Tibial nerve (tissue), 4 donors: Measurements from ENCODE around the gene TMIGD2. TPM values are rescaled to one million over a fixed set of nuclear protein-coding genes. Genes with fewer than 3 reads are reported as not detected.

Source experiments
- DNase-seq, 2 donors: peaks; one replicate each; pipeline ENCODE4 v3.0.0-alpha.2; 2019; ENCODE audit warnings: low spot score in 2 of 2
- H3K27ac ChIP-seq, 4 donors: fragments of 200-600 bp; sonication (generic) in 3 of 4; one replicate each; pipeline ENCODE4 v1.5.1; 2017 to 2019; ENCODE audit warnings: mild to moderate bottlenecking in 1 of 4
- H3K27me3 ChIP-seq, 2 donors: fragments of 200-600 bp; sonication (generic) in 1 of 2; one replicate each; pipeline versions ENCODE4 v1.5.1 to v1.6.0; 2017 to 2019
- H3K36me3 ChIP-seq, 3 donors: fragments of 200-600 bp; sonication (generic); one replicate each; pipeline ENCODE4 v1.5.1; 2018 to 2019
- H3K4me1 ChIP-seq, 4 donors: fragments of 200-600 bp; sonication (generic) in 3 of 4; one replicate each; pipeline ENCODE4 v1.5.1; 2017 to 2019
- H3K4me3 ChIP-seq, 4 donors: fragments of 200-600 bp; sonication (generic) in 3 of 4; one replicate each; pipeline ENCODE4 v1.5.1; 2017 to 2019; ENCODE audit warnings: mild to moderate bottlenecking in 1 of 4, moderate library complexity in 1 of 4
- H3K9me3 ChIP-seq, 4 donors: fragments of 200-600 bp; sonication (generic) in 3 of 4; one replicate each; pipeline ENCODE4 v1.5.1; 2017 to 2019
- EP300 ChIP-seq, 2 donors: sonication (generic); formaldehyde crosslinking; IDR thresholded peaks; one replicate each; pipeline ENCODE4 v1.6.1; 2017; ENCODE audit warnings: antibody characterized with exemption in 2 of 2, mild to moderate bottlenecking in 1 of 2
- POLR2A ChIP-seq, 2 donors: fragments of 450-650 bp; IDR thresholded peaks; one replicate each; pipeline ENCODE4 v1.6.1; 2017; ENCODE audit warnings: antibody characterized with exemption in 2 of 2, mild to moderate bottlenecking in 2 of 2, moderate library complexity in 2 of 2
- WGBS, 2 donors: methylation state at CpG; one replicate each; pipeline ENCODE4 v1.1.5; 2018; 5-methylcytosine and 5-hydroxymethylcytosine counted together
- total RNA-seq, 4 donors: library from RNA; depleted of rRNA; stranded (reverse); fragments of >200 nt; gene quantifications; one replicate each; pipeline ENCODE4 v1.1.0, GENCODE V29; 2016
- TF ChIP-seq, protein P1 (sequence below), 5 experiments: fragments of 200-600 bp in 3 of 5; fragments of 450-650 bp in 2 of 5; sonication (generic) in 3 of 5; IDR thresholded peaks; one replicate each; pipeline ENCODE4 v1.5.1; 2016 to 2019; ENCODE audit warnings: antibody characterized with exemption in 5 of 5, mild to moderate bottlenecking in 3 of 5, moderate library complexity in 2 of 5

The TMIGD2 gene
- total RNA-seq, 4 donors from 2014 or later, result 0.60 to 7.9 (median 1.2) TPM; not detected in 1

DNA sequence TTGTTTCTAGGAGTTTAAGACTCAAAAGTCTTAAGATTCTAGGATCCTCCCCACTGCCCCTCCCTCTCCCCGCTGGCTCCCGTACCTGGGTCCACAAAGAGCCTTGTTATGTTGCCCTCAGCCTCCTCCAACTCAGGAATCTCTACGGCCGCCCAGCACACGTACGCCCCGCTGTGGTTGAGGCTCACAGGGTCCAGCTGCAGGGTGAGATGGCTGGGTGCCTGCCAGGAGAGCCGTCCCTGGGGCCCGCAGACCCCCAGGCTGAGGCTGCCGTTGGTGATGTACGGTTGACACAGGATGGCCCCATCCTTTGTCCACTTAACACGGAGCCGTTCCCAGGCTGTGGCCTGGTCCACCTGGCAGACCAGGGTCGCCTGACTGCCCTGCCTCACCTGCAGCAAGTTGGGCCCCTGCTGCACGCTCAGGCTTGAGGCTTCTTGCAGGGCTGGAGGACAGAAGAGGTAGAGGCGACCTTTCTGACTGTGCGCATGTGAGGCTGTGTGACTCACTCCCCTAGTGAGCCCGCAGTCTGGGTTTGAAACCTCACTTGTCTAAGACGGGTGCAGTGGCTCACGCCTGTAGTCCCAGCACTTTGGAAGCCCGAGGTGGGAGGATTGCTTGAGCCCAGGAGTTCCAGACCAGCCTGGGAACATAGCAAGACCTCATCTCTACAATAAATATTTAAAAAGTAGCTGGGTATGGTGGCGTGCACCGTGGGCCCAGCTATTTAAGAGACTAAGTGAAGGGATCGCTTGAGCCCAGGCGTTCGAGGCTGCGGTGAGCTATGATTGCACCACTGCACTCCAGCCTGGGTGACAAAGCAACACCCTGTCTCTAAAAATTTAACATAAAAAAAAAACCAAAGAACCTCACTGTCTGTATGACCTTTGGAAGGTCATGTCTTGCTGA is 4.0 kb downstream of the TMIGD2 start:
- DNase-seq, result no peak
- 63 to 64% methylated on average over 25 to 26 of the region's 27 CpGs for WGBS, 2 donors
- H3K36me3 ChIP-seq, result no peaks in the 10 kb centered on the region

DNA sequence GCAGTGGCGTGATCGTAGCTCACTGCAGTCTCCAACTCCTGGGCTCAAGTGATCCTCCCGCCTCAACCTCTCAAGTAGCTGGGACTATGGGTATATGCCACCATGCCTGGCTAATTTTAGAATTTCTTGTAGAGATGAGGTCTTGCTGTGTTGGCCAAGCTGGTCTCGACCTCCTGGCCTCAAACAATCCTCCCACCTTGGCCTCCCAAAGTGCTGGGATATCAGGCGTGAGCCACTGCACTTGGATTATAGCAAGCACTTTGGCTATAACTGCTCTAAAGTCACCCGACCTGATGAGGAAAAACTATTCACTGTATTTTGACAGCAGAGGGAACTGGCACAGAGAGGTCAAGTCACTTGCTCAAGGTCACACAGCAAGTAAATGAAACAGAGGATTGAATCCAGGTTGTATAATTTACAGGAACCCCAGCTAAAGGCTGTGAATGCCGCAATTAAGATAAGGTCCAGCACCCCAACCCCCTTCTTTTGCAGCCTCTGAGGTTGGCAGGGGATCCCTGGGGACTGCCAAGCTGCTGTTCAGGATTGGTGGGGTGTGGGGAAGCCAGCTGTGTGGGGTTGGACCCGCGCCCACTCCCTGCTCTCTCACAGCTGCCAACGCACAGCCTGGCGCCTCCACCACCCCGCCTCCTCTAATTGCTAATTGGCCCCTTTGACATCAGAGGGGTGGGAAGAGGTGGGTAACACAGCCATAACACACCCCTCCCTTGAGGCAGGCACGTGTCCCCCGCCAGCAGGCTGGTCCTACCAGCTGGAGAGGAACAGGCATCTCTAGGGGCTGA is 6.0 kb downstream of the TMIGD2 start:
- no peaks in the 10 kb centered on the region for H3K9me3 ChIP-seq
- H3K4me1 ChIP-seq, result no peaks in the 10 kb centered on the region
- no peaks in the 10 kb centered on the region for H3K36me3 ChIP-seq
- H3K27me3 ChIP-seq, result peaks cover 0 to 48% of the 10 kb centered on the region in 2 donors
- no peak overlapping the region for H3K27ac ChIP-seq
- TF ChIP-seq, protein P1, sequence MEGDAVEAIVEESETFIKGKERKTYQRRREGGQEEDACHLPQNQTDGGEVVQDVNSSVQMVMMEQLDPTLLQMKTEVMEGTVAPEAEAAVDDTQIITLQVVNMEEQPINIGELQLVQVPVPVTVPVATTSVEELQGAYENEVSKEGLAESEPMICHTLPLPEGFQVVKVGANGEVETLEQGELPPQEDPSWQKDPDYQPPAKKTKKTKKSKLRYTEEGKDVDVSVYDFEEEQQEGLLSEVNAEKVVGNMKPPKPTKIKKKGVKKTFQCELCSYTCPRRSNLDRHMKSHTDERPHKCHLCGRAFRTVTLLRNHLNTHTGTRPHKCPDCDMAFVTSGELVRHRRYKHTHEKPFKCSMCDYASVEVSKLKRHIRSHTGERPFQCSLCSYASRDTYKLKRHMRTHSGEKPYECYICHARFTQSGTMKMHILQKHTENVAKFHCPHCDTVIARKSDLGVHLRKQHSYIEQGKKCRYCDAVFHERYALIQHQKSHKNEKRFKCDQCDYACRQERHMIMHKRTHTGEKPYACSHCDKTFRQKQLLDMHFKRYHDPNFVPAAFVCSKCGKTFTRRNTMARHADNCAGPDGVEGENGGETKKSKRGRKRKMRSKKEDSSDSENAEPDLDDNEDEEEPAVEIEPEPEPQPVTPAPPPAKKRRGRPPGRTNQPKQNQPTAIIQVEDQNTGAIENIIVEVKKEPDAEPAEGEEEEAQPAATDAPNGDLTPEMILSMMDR (IDR thresholded peaks at IDR 0.05), result no peak
- TF ChIP-seq EP300 (IDR thresholded peaks at IDR 0.05) (no peak), POLR2A (IDR thresholded peaks at IDR 0.05) (no peak)
- H3K4me3 ChIP-seq, result no peak overlapping the region
- WGBS, 2 donors, result 49 to 57% methylated on average over 12 to 14 of the region's 14 CpGs
- no peak for DNase-seq

More for the DNA sequence above, 4.0 kb downstream of the TMIGD2 start:
- peaks cover 0 to 32% of the 10 kb centered on the region in 2 donors for H3K27me3 ChIP-seq
- TF ChIP-seq POLR2A (IDR thresholded peaks at IDR 0.05), result no peak
- TF ChIP-seq, protein P1 (IDR thresholded peaks at IDR 0.05), result no peak
- no peak for TF ChIP-seq EP300 (IDR thresholded peaks at IDR 0.05)
- H3K4me3 ChIP-seq, result no peak overlapping the region
- H3K4me1 ChIP-seq, result no peaks in the 10 kb centered on the region
- no peak overlapping the region for H3K27ac ChIP-seq
- H3K9me3 ChIP-seq, result no peaks in the 10 kb centered on the region

DNA sequence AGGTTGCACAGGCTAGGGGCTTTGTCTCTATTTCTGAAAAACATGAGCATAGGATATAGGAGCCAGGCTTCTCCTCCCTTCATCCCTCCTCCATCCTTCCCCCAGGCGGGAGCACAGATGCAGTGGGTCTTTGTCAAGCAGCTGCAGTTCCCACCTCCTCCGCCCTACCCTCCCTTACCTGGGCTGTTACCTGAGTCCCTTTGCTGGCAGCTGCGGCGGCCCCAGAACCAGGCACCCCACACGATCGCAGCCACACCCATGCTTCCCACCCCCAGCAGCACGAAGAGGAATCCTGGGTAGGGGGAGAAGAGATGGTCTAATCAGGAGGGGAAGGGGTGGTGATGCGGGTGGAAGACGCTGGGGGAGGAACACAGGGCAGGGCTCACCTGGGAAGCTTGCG is 7.8 kb downstream of the TMIGD2 start:
- Histone ChIP-seq H3K4me1 (no peaks in the 10 kb centered on the region), H3K36me3 (no peaks in the 10 kb centered on the region), H3K27ac (no peak overlapping the region), H3K27me3 (peaks cover 0 to 57% of the 10 kb centered on the region in 2 donors), H3K9me3 (no peaks in the 10 kb centered on the region), H3K4me3 (no peak overlapping the region)
- no peak for DNase-seq
- TF ChIP-seq EP300 (IDR thresholded peaks at IDR 0.05), result no peak
- no peak for TF ChIP-seq POLR2A (IDR thresholded peaks at IDR 0.05)
- TF ChIP-seq, protein P1 (IDR thresholded peaks at IDR 0.05), result no peak
- WGBS, 2 donors, result 28 to 36% methylated on average over 10 of the region's 10 CpGs

DNA sequence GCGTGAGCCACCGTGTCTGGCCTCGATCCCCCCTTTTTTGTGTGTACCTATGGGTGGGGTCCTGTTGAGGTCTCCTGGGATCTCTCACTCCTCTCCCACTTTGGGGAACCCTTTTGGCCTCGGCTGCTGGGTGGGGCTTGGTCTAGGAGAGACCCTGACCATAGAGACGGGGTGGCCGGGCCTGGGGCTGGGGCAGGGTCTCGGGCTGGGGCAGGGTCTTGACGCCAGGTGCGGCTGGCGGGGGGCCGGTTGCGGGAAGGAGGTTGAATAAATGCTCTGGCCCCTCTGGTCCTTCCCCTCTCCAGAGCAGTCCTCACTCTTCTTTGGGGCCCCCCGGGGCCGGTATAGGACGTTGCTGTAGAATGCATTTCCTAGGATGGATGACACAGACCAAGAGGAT is 9.7 kb downstream of the TMIGD2 start:
- no peak overlapping the region for H3K4me3 ChIP-seq
- no peaks in the 10 kb centered on the region for H3K36me3 ChIP-seq
- no peaks in the 10 kb centered on the region for H3K4me1 ChIP-seq
- no peaks in the 10 kb centered on the region for H3K9me3 ChIP-seq
- DNase-seq, result no peak
- no peak overlapping the region for H3K27ac ChIP-seq
- 80 to 84% methylated on average over 15 of the region's 15 CpGs for WGBS, 2 donors
- TF ChIP-seq POLR2A (IDR thresholded peaks at IDR 0.05) (no peak), EP300 (IDR thresholded peaks at IDR 0.05) (no peak)
- TF ChIP-seq, protein P1 (IDR thresholded peaks at IDR 0.05), result no peak
- H3K27me3 ChIP-seq, result peaks cover 0 to 46% of the 10 kb centered on the region in 2 donors
